Activated T-cell treated with anti-CD3 and anti-CD28 coated beads, Interleukin-2, amount 50 U/mL, for 72 hours (primary cell): ENCODE results near the gene RAMP3. TPM values are rescaled to one million over a fixed set of nuclear protein-coding genes. Genes with fewer than 3 reads are reported as not detected.
"Not testable (repeated sequence)": the region's sequence is repeated elsewhere in the genome, so short reads cannot be mapped to it uniquely, and the experiment has no call there.

Experiments used
- ATAC-seq, 2 donors: fragments of 150-1000 bp; cut with Tn5 transposase; replicated peaks in 1 of 2; 2 replicates each; pipeline ENCODE4 v1.10.0; 2021; ENCODE audit warnings: moderate library complexity in 2 of 2, mild to moderate bottlenecking in 1 of 2
- DNase-seq, 2 donors: peaks; one replicate each; pipeline ENCODE4 v3.0.0; 2021 to 2022; ENCODE audit warnings: mixed read lengths in 1 of 2
- H3K27ac Mint-ChIP-seq: one replicate; pipeline ENCODE4 v1.8.0; 2022; ENCODE audit warnings: mild to moderate bottlenecking, moderate library complexity, mixed read lengths
- H3K27me3 Mint-ChIP-seq: one replicate; pipeline ENCODE4 v1.8.0; 2022; ENCODE audit warnings: low read depth, mixed read lengths
- H3K36me3 Mint-ChIP-seq, 2 donors: one replicate each; pipeline ENCODE4 v1.8.0; 2022; ENCODE audit warnings: mixed read lengths in 2 of 2, mild to moderate bottlenecking in 1 of 2; ENCODE audit not compliant: insufficient read depth in 2 of 2
- H3K4me1 Mint-ChIP-seq: one replicate; pipeline ENCODE4 v1.8.0; 2022; ENCODE audit warnings: low read depth, mixed read lengths
- H3K4me3 Mint-ChIP-seq, 2 donors: one replicate each; pipeline ENCODE4 v1.8.0; 2022; ENCODE audit warnings: mild to moderate bottlenecking in 2 of 2, mixed read lengths in 2 of 2, moderate library complexity in 2 of 2
- H3K9me3 Mint-ChIP-seq, 2 donors: one replicate each; pipeline ENCODE4 v1.8.0; 2022; ENCODE audit warnings: mixed read lengths in 2 of 2
- total RNA-seq, 2 donors: library from RNA; stranded (reverse); gene quantifications; one replicate each; pipeline ENCODE4 v1.2.3, GENCODE V29; 2022

RAMP3 gene
- total RNA-seq, 2 donors from 2014 or later, result 0.50 TPM; not detected in 1

DNA sequence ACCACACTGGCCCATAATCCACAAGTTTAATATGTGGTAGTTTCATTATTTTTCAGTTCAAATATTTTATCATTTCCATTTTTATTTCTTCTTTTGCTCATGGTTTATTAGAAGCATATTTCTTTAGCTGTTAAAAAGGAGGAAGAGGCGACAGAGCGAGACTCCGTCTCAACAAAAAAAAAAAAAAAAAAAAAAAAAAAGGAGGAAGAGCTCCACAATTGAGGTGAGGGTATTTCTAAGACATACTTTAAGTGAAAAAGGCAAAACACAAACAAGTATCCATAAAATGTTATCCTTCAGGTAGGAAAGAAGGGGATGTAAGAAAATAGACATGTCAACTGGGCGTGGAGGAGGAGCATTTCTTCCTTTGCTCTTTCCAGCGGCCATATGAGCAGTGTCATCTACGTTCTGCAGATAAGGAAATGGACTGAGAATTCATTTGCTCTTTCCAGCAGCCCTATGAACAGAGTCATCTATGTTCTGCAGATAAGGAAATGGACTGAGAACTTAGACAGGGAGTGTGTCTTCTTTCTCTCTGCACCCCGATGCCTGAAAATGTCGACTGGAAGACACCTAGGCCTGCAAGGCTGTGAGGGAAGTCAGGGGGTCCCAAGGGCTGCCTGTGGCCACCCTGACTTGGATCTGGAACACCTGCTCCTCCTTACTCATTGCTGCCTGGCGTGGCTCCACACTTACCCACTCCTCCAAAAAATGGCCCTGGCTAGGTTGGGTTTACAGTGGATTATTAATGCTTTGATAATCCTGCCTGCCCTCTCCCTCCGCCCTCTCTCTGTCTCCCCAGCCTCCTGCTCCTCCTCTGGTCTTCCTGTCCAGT, 18.9 kb upstream of the RAMP3 start:
- Mint-ChIP-seq H3K4me1 (peaks cover 17% of the 10 kb centered on the region), H3K27ac (no peak overlapping the region), H3K27me3 (peaks cover 2% of the 10 kb centered on the region), H3K4me3 (no peak overlapping the region), H3K9me3 (no peaks in the 10 kb centered on the region), H3K36me3 (no peaks in the 10 kb centered on the region)
- ATAC-seq (no peak), DNase-seq (no peak)

DNA sequence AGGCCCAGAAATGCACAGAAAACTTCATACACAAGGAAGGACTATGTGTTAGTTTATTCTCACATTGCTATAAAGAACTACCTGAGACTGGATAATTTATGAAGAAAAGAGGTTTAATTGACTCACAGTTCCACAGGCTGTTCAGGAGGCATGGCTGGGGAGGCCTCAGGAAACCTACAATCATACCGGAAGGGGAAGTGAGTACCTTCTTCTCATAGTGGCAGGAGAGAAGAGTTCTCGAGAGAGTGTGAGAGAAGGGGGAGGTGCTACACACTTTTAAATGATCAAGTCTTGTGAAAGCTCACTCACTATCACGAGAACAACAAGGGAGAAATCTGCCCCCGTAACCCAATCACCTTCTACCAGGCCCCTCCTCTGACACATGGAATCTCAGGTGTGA, 16.8 kb upstream of the RAMP3 start:
- Mint-ChIP-seq H3K27me3 (peaks cover 16% of the 10 kb centered on the region), H3K9me3 (no peaks in the 10 kb centered on the region), H3K4me1 (peaks cover 12% of the 10 kb centered on the region), H3K27ac (peak overlapping the region; percentile 31), H3K36me3 (no peaks in the 10 kb centered on the region), H3K4me3 (peak overlapping the region in 1 of 2 donors; percentile 4)
- no peak for ATAC-seq
- DNase-seq, result no peak

GRCh38 chr7:45143616-45144015, 14.0 kb upstream of the RAMP3 start:
- Mint-ChIP-seq H3K4me1 (peaks cover 5% of the 10 kb centered on the region), H3K4me3 (no peak overlapping the region), H3K27ac (no peak overlapping the region), H3K9me3 (no peaks in the 10 kb centered on the region), H3K36me3 (no peaks in the 10 kb centered on the region), H3K27me3 (peaks cover 16% of the 10 kb centered on the region)
- DNase-seq (no peak), ATAC-seq (no peak)

- no peak overlapping the region for H3K4me3 Mint-ChIP-seq
- ATAC-seq (no peak), DNase-seq (no peak)
- H3K36me3 Mint-ChIP-seq, result no peaks in the 10 kb centered on the region
- no peaks in the 10 kb centered on the region for H3K9me3 Mint-ChIP-seq
- H3K4me1 Mint-ChIP-seq, result peaks cover 2% of the 10 kb centered on the region
- H3K27ac Mint-ChIP-seq, result no peak overlapping the region
- peaks cover 16% of the 10 kb centered on the region for H3K27me3 Mint-ChIP-seq
Measured at GRCh38 chr7:45145881-45146280, 11.7 kb upstream of the RAMP3 start.

DNA sequence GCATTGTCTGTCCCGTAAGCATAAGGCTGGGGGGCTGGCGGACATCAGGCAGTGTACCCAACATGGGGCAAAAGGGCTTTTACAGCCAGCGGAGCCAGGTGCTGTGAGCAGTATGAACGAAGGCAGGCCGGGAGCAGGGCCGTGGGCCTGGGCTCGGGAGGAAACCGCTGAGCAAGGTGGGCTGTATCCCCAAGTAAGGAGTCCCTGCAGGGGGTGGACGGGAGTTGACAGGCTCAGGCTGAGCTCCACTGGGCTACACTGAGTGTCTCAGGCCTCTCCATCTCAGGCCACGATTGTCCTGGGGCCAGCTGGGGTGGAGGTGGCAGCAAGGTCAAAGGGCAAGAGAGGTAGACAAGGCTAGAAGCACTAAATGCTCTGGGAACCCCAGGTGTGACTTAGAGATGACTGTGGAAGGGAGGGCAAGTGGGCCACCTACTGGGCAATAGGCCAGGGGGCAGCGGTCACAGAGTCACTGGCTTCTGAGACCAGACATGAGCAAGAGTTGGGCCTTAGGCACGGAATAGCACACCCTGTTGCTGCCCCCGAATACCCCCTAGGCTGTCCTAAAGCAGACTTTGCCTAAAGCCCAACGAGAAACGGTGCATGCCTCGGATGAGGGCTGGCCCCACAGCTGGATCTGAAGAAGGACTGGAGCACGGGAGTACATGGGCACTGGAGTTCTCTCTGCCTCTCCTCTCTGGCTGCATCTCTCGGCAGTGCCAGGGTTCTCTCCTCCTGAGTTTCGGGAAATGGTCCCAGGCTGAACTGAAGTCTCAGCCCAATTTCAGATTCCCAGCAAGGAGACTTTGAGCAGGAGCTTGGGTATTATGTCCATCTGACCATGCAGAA, 10.8 kb upstream of the RAMP3 start:
- Mint-ChIP-seq H3K9me3 (no peaks in the 10 kb centered on the region), H3K27ac (no peak overlapping the region), H3K36me3 (no peaks in the 10 kb centered on the region), H3K27me3 (peaks cover 16% of the 10 kb centered on the region), H3K4me1 (no peaks in the 10 kb centered on the region), H3K4me3 (no peak overlapping the region)
- DNase-seq (no peak), ATAC-seq (no peak)

DNA sequence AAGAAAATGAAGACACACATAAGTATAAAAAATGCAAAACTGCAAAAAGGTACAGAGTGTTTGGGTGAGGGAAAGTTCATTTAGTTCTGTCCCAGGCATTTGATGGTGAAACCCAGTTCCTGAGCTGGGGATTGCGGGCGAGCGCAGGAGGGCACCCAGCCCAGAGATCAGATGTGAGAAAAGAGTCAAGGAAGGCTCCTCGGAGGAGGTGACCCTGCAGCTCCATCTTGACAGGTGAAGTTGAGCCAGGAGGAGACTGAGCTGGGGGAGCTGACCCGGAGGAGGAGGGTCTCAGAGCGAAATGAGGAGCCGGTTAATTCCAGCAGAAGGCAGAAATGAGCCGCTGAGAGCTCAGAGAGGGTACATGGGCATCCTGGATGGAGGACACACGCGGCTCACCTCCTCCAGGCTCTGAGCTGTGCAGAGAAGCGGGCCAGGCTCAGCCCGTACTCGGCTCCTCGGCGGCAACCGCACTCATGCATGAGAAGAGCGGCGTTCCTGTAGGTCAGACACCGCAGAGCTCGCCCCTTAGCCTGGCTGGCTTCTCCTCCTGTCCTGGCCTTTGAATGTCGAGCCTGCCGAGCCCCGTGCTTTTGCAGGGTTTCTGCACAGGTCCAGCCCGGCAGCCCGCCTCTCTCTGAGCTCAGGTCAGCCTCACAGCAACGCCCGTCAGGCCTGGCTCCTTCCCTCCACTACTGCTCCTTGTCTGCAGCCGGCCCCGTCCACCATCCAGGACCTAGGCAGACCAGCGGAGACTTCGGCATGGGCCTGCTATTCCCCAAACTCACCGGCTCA, 9.5 kb upstream of the RAMP3 start:
- DNase-seq, result no peak
- H3K4me1 Mint-ChIP-seq, result no peaks in the 10 kb centered on the region
- H3K27ac Mint-ChIP-seq, result no peak overlapping the region
- H3K9me3 Mint-ChIP-seq, result no peaks in the 10 kb centered on the region
- ATAC-seq, result no peak
- peaks cover 16% of the 10 kb centered on the region for H3K27me3 Mint-ChIP-seq
- H3K4me3 Mint-ChIP-seq, result no peak overlapping the region
- no peaks in the 10 kb centered on the region for H3K36me3 Mint-ChIP-seq

- Mint-ChIP-seq H3K27ac (no peak overlapping the region), H3K36me3 (no peaks in the 10 kb centered on the region), H3K27me3 (peaks cover 15% of the 10 kb centered on the region), H3K4me3 (no peak overlapping the region), H3K4me1 (no peaks in the 10 kb centered on the region), H3K9me3 (no peaks in the 10 kb centered on the region)
- DNase-seq (no peak), ATAC-seq (no peak)
Measured at GRCh38 chr7:45148653-45148973, 9.0 kb upstream of the RAMP3 start.

GRCh38 chr7:45149606-45150005, 8.0 kb upstream of the RAMP3 start:
- DNase-seq (no peak), ATAC-seq (no peak)
- H3K27ac Mint-ChIP-seq, result no peak overlapping the region
- H3K27me3 Mint-ChIP-seq, result peaks cover 5% of the 10 kb centered on the region
- no peaks in the 10 kb centered on the region for H3K36me3 Mint-ChIP-seq
- no peaks in the 10 kb centered on the region for H3K4me1 Mint-ChIP-seq
- no peak overlapping the region for H3K4me3 Mint-ChIP-seq
- H3K9me3 Mint-ChIP-seq, result no peaks in the 10 kb centered on the region

DNA sequence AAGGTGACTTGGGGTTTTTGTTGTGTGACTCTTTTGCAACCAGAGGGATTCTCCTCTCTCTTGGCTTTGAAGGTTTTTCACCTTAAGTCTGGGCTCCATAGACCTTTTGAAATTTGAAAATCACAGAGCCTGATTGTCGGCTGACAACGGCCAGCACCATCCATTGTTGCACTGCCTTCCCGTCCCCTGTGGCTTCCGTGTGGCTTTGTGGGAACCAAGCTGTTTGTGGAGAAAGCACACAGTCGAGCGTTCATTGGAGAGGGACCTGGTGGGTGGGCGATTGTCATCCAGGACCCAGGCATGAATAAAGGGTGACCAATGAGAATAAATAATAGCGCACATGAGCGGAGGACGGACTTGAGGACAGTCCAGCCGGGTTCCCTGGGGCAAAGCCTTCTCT, 7.4 kb upstream of the RAMP3 start:
- no peaks in the 10 kb centered on the region for H3K4me1 Mint-ChIP-seq
- no peaks in the 10 kb centered on the region for H3K36me3 Mint-ChIP-seq
- H3K4me3 Mint-ChIP-seq, result no peak overlapping the region
- H3K9me3 Mint-ChIP-seq, result no peaks in the 10 kb centered on the region
- no peaks in the 10 kb centered on the region for H3K27me3 Mint-ChIP-seq
- DNase-seq (no peak), ATAC-seq (no peak)
- H3K27ac Mint-ChIP-seq, result no peak overlapping the region

GRCh38 chr7:45151131-45151684, 6.4 kb upstream of the RAMP3 start:
- no peak overlapping the region for H3K4me3 Mint-ChIP-seq
- no peaks in the 10 kb centered on the region for H3K4me1 Mint-ChIP-seq
- no peaks in the 10 kb centered on the region for H3K36me3 Mint-ChIP-seq
- no peaks in the 10 kb centered on the region for H3K27me3 Mint-ChIP-seq
- no peak for DNase-seq
- H3K27ac Mint-ChIP-seq, result no peak overlapping the region
- no peak for ATAC-seq
- no peaks in the 10 kb centered on the region for H3K9me3 Mint-ChIP-seq

- Mint-ChIP-seq H3K9me3 (no peaks in the 10 kb centered on the region), H3K27me3 (peaks cover 5% of the 10 kb centered on the region), H3K4me3 (no peak overlapping the region), H3K27ac (no peak overlapping the region), H3K4me1 (peaks cover under 1% of the 10 kb centered on the region), H3K36me3 (no peaks in the 10 kb centered on the region)
- no peak for ATAC-seq
- DNase-seq, result no peak
Measured at GRCh38 chr7:45151967-45152366, 5.6 kb upstream of the RAMP3 start.

GRCh38 chr7:45153233-45153632, 4.4 kb upstream of the RAMP3 start:
- H3K4me1 Mint-ChIP-seq, result peaks cover 5% of the 10 kb centered on the region
- DNase-seq, result no peak
- H3K27me3 Mint-ChIP-seq, result peaks cover 11% of the 10 kb centered on the region
- no peak overlapping the region for H3K4me3 Mint-ChIP-seq
- no peaks in the 10 kb centered on the region for H3K9me3 Mint-ChIP-seq
- no peaks in the 10 kb centered on the region for H3K36me3 Mint-ChIP-seq
- no peak for ATAC-seq
- no peak overlapping the region for H3K27ac Mint-ChIP-seq

DNA sequence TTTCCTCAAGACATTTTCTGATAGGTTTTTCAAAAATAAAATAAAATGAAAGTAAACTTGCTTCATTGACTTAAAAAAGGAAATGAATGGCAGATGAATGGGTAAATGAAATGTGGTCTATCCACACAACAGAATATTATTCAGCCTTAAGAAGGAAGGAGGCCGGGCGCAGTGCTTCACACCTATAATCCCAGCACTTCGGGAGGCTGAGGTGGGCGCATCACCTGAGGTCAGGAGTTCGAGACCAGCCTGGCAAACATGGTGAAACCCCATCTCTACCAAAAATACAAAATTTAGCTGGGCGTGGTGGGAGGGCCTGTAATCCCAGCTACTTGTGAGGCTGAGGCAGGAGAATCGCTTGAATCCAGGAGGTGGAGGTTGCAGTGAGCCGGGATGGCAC, 3.7 kb upstream of the RAMP3 start:
- not testable (repeated sequence) for H3K36me3 Mint-ChIP-seq, H3K4me3 Mint-ChIP-seq, ATAC-seq, DNase-seq, H3K4me1 Mint-ChIP-seq, H3K9me3 Mint-ChIP-seq, H3K27ac Mint-ChIP-seq
- H3K27me3 Mint-ChIP-seq, result peaks cover 18% of the 10 kb centered on the region
